Ishikawa (cell line): Measurements from ENCODE around the gene HHAT.
A peak's percentile ranks its signal among the peaks of the same experiment; 100 is the strongest.

ENCODE experiments used
- CEBPB ChIP-seq: IDR thresholded peaks from 2 replicates; pipeline ENCODE4 v1.6.1; 2012
- CREB1 ChIP-seq: IDR thresholded peaks from 2 replicates; pipeline ENCODE4 v1.6.1; 2012; ENCODE audit warnings: low read depth
- EGR1 ChIP-seq: IDR thresholded peaks from 2 replicates; pipeline ENCODE4 v1.6.1; 2012
- EP300 ChIP-seq: IDR thresholded peaks from 2 replicates; pipeline ENCODE4 v1.6.1; 2012; ENCODE audit warnings: borderline replicate concordance
- FOXM1 ChIP-seq: IDR thresholded peaks from 2 replicates; pipeline ENCODE4 v1.6.1; 2012; ENCODE audit warnings: low read depth, borderline replicate concordance
- NFIC ChIP-seq: IDR thresholded peaks from 2 replicates; pipeline ENCODE4 v1.6.1; 2012
- RAD21 ChIP-seq: IDR thresholded peaks from 2 replicates; pipeline ENCODE4 v1.6.1; 2012; ENCODE audit warnings: low read depth
- REST ChIP-seq: IDR thresholded peaks from 2 replicates; pipeline ENCODE4 v1.6.1; 2012; ENCODE audit warnings: low read depth, mild to moderate bottlenecking
- TAF1 ChIP-seq: IDR thresholded peaks from 2 replicates; pipeline ENCODE4 v1.6.1; 2012; ENCODE audit warnings: low read depth, mild to moderate bottlenecking
- TCF12 ChIP-seq: IDR thresholded peaks from 2 replicates; pipeline ENCODE4 v1.6.1; 2012; ENCODE audit warnings: low read depth
- TEAD4 ChIP-seq: IDR thresholded peaks from 2 replicates; pipeline ENCODE4 v1.6.1; 2012
- YY1 ChIP-seq: IDR thresholded peaks from 2 replicates; pipeline ENCODE4 v1.6.1; 2012; ENCODE audit warnings: low read depth
- ZBTB7A ChIP-seq: IDR thresholded peaks from 2 replicates; pipeline ENCODE4 v1.6.1; 2012; ENCODE audit warnings: low read depth
- TF ChIP-seq, protein P1 (sequence below): IDR thresholded peaks from 2 replicates; pipeline ENCODE4 v1.6.1; 2012
- TF ChIP-seq, protein P2 (sequence below): IDR thresholded peaks from 2 replicates; pipeline ENCODE4 v1.6.1; 2012

The HHAT gene

GRCh38 chr1:210445931-210446330, 117.2 kb downstream of the HHAT start:
- TF ChIP-seq EGR1 (no peak), NFIC (no peak), ZBTB7A (no peak), TCF12 (no peak), FOXM1 (no peak), REST (no peak), RAD21 (no peak), CREB1 (no peak), TEAD4 (no peak), YY1 (no peak), TAF1 (no peak), CEBPB (no peak), EP300 (no peak)
- TF ChIP-seq, protein P1, sequence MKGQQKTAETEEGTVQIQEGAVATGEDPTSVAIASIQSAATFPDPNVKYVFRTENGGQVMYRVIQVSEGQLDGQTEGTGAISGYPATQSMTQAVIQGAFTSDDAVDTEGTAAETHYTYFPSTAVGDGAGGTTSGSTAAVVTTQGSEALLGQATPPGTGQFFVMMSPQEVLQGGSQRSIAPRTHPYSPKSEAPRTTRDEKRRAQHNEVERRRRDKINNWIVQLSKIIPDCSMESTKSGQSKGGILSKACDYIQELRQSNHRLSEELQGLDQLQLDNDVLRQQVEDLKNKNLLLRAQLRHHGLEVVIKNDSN, result no peak
- TF ChIP-seq, protein P2, sequence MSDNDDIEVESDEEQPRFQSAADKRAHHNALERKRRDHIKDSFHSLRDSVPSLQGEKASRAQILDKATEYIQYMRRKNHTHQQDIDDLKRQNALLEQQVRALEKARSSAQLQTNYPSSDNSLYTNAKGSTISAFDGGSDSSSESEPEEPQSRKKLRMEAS, result no peak

DNA sequence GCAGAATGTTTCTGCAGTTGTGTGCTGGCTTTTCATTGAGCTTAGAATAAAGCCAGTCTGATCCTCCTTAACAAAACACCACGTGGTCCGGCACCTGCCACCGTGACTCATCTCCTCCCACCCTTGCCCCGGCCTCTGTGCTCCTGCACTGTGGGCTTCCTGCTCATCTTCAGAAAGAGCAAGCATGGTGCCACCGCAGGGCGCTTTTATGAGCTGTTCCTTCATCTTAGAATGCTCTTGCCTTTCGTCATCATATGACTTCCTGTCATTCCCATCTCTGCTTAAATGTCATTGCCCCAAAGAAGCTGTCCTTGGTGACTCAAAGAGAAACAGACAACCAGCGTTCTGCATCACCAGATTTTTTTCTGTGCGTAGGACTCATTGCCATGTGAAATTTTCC, 117.8 kb downstream of the HHAT start:
- no peak for TF ChIP-seq EP300
- TF ChIP-seq ZBTB7A, result no peak
- no peak for TF ChIP-seq RAD21
- TF ChIP-seq NFIC, result no peak
- no peak for TF ChIP-seq FOXM1
- TF ChIP-seq TAF1, result no peak
- TF ChIP-seq TCF12, result no peak
- no peak for TF ChIP-seq CEBPB
- TF ChIP-seq CREB1, result no peak
- TF ChIP-seq TEAD4, result no peak
- no peak for TF ChIP-seq YY1
- TF ChIP-seq, protein P1, result no peak
- no peak for TF ChIP-seq EGR1
- TF ChIP-seq REST, result no peak
- TF ChIP-seq, protein P2, result no peak

DNA sequence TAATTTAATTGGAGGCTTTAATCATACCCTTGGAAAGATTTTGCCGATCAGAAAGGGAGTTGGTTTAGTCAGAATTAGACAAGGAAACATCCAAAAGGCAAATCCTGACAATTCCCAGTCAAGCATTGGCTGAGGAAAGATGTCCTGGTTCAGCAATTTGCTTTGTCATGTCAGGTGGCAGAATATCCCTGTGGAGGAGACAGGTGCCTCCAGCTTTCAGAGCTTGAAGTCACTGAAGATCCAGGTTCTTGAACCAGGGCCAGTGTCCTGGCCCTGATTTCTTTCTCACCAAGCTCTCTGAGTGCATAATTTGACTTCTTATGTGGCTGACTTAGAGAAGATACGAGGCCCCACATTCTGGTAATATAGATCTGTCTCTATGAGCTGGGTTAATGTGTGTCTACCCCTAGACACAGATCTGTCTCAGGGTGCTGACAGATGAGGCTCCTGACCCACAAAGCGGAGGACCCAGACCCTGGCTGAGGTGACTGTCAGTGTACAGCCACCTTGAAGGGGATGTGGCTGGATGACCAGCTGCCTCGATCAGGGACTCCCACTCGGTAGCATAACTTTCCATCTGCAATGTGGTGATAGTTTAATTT, 118.9 kb downstream of the HHAT start:
- TF ChIP-seq TEAD4, result no peak
- TF ChIP-seq RAD21, result no peak
- TF ChIP-seq YY1, result no peak
- TF ChIP-seq, protein P1, result no peak
- no peak for TF ChIP-seq ZBTB7A
- TF ChIP-seq TAF1, result no peak

DNA sequence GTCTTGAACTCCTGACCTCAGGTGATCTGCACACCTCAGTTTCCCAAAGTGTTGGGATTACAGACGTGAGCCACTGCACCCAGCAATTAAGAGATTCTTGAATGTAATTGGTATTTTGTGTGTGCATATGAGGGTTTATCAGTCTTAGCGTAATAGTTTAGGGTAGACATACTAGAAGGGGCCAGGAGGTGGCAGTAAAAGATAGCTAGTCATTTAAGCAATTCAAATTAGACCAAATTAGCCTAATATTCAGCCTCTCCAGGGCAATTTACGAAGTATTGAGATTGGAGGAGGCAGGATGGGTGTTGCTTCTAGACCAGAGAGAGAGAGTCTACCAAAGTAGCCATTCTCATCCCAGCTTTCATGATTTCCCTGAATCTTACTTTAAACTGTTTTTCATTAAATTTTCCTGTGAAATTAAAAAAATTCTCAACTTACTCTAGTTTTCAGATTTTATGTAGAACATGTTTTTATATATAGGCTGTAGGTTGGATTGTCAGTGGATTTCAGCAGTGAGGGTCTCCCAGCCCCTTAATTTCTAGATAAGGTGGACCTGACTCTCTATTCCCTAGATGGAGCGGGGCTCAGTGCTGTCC, 119.7 kb downstream of the HHAT start:
- TF ChIP-seq TCF12 (no peak), TAF1 (no peak), RAD21 (peak; percentile 76), EGR1 (no peak)

DNA sequence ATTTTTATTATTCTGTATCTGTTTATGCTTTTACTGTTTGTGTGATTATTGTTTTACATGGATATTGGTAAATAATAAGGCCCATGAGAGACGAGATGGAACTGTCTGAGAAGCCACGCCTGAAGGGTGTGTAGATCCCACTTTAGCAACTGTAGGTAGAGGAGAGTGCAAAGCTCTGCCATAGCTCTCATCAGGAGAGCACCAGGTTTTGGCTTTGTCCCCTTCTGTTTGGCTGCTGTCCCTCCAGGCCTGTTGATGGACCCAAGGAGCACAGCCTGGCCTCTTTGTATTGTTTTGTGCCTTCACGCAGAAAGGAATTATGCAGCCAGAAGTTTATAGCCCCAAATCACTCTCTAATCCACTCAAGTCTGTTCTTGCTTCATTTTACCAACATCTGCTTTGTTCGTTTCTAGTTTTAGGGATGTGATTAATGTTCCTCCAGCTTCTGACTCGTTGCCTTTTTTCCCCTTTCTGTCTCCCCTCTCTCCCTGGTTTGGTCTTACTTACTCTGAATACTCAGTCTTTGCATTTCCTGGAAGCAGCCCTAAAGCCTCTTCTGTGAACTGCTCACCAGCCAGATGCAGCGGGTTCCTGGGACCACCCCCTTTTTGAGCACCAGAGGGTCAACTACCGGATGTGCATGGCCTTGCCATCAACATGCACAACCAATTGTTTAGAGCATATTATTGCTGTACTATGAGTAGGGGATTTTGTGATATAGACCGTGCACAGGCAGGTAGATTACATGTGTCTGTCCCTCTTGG, 127.3 kb downstream of the HHAT start:
- TF ChIP-seq FOXM1 (no peak), CEBPB (no peak), TCF12 (no peak), RAD21 (no peak), ZBTB7A (no peak), EP300 (no peak), TEAD4 (no peak), YY1 (no peak), EGR1 (no peak), REST (no peak), TAF1 (no peak), CREB1 (no peak), NFIC (no peak)
- TF ChIP-seq, protein P2, result no peak
